SK-N-SH treated with all-trans-retinoic acid at 6 μM for 48 hours (cell line): ENCODE results near the gene PLEKHN1.

Experiments used
- ATAC-seq: fragments of 200-7000 bp; cut with Tn5 transposase; 3 replicates; pipeline ENCODE4 v1.9.1; 2020; ENCODE audit warnings: mild to moderate bottlenecking, moderate library complexity
- ARNTL ChIP-seq: fragments of 450-650 bp; formaldehyde crosslinking; IDR thresholded peaks from 2 replicates; pipeline ENCODE4 v1.5.0; 2020; ENCODE audit warnings: low read depth, mild to moderate bottlenecking, moderate library complexity, borderline replicate concordance
- BACH2 ChIP-seq: fragments of 250-450 bp; sonication (Bioruptor Pico); IDR thresholded peaks from 2 replicates; pipeline ENCODE4 v1.9.0; 2021; ENCODE audit warnings: mild to moderate bottlenecking, borderline replicate concordance
- CSDC2 ChIP-seq: fragments of 250-450 bp; sonication (Bioruptor Pico); IDR thresholded peaks from 2 replicates; pipeline ENCODE4 v1.5.0; 2020; ENCODE audit warnings: mild to moderate bottlenecking, moderate library complexity
- ISL1 ChIP-seq: fragments of 250-450 bp; sonication (Bioruptor Pico); IDR thresholded peaks from 2 replicates; pipeline ENCODE4 v2.1.2; 2022; ENCODE audit warnings: mild to moderate bottlenecking, moderate library complexity
- OSR1 ChIP-seq: fragments of 250-450 bp; sonication (Bioruptor Pico); IDR thresholded peaks from 2 replicates; pipeline ENCODE4 v1.8.0; 2022; ENCODE audit warnings: moderate library complexity, mild to moderate bottlenecking, inconsistent platforms
- PPARA ChIP-seq: fragments of 250-450 bp; sonication (Bioruptor Pico); IDR thresholded peaks from 2 replicates; pipeline ENCODE4 v1.5.0; 2020; ENCODE audit warnings: mild to moderate bottlenecking, borderline replicate concordance
- RARB ChIP-seq: fragments of 250-450 bp; sonication (Bioruptor Pico); IDR thresholded peaks from 2 replicates; pipeline ENCODE4 v1.8.0; 2021; ENCODE audit warnings: mild to moderate bottlenecking, moderate library complexity
- TCF4 ChIP-seq: fragments of 250-450 bp; sonication (Bioruptor Pico); IDR thresholded peaks from 2 replicates; pipeline ENCODE4 v1.8.0; 2021; ENCODE audit warnings: mild to moderate bottlenecking, moderate library complexity, borderline replicate concordance
- TOX ChIP-seq: fragments of 250-450 bp; sonication (Bioruptor Pico); IDR thresholded peaks from 2 replicates; pipeline ENCODE4 v1.8.0; 2021; ENCODE audit warnings: mild to moderate bottlenecking, moderate library complexity, borderline replicate concordance
- ZC3H10 ChIP-seq: fragments of 250-450 bp; sonication (Bioruptor Pico); IDR thresholded peaks from 2 replicates; pipeline ENCODE4 v1.5.1; 2021; ENCODE audit warnings: mild to moderate bottlenecking, moderate library complexity
- ZFP3 ChIP-seq: fragments of 250-450 bp; sonication (Bioruptor Pico); IDR thresholded peaks from 2 replicates; pipeline ENCODE4 v1.5.0; 2020; ENCODE audit warnings: mild to moderate bottlenecking, moderate library complexity
- ZNF565 ChIP-seq: fragments of 450-650 bp; formaldehyde crosslinking; conservative IDR thresholded peaks from 2 replicates; pipeline ENCODE4 v1.5.0; 2020; ENCODE audit warnings: low read depth, mild to moderate bottlenecking, moderate library complexity
- ZNF8 ChIP-seq: fragments of 450-650 bp; formaldehyde crosslinking; IDR thresholded peaks from 2 replicates; pipeline ENCODE4 v1.5.0; 2020; ENCODE audit warnings: mild to moderate bottlenecking, moderate library complexity
- TF ChIP-seq, protein P1 (sequence below): fragments of 250-450 bp; sonication (Bioruptor Pico); IDR thresholded peaks from 2 replicates; pipeline ENCODE4 v1.5.1; 2020; ENCODE audit warnings: low read depth, mild to moderate bottlenecking, moderate library complexity
- TF ChIP-seq, protein P2 (sequence below): fragments of 250-450 bp; sonication (Bioruptor Pico); IDR thresholded peaks from 2 replicates; pipeline ENCODE4 v1.8.0; 2020; ENCODE audit warnings: mild to moderate bottlenecking, moderate library complexity, borderline replicate concordance
- TF ChIP-seq, protein P3 (sequence below): fragments of 250-450 bp; sonication (Bioruptor Pico); IDR thresholded peaks from 2 replicates; pipeline ENCODE4 v1.8.0; 2021; ENCODE audit warnings: low read depth, mild to moderate bottlenecking, moderate library complexity, borderline replicate concordance
- TF ChIP-seq, protein P4 (sequence below): fragments of 250-450 bp; sonication (Bioruptor Pico); IDR thresholded peaks from 2 replicates; pipeline ENCODE4 v1.5.0; 2020; ENCODE audit warnings: mild to moderate bottlenecking, moderate library complexity

The PLEKHN1 gene

DNA sequence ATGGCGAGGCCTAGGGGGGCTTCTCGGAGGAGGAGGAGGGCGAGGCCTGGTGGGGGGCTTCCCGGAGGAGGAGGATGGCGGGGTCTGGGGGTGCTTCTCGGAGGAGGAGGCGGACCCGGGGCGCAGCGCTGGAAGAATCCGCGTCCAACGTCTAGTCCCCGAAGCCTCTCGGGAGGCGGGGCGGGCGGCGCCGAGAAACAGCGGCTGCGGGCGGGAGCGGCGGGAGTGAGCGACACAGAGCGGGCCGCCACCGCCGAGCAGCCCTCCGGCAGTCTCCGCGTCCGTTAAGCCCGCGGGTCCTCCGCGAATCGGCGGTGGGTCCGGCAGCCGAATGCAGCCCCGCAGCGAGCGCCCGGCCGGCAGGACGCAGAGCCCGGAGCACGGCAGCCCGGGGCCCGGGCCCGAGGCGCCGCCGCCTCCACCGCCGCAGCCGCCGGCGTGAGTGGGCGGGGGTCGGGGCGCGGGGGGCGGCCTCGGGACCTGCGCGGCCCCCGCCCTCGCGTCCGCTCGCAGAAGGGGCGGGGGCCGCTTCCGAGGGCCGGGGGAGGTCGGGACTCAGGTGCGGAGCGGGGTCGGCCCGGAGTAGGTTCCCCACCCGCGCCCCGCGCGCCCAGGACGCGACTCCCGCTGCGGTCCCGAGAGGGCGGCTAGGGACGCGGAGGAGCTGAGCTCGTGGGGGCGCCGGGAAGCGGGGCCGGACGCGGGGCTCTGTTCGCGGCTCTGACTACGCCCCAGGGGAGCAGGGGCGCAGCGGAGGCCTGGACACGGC, 5.7 kb upstream of the PLEKHN1 start, which contains the start of gene KLHL17:
KLHL17 (plus strand) TSS at position 222 of the 769 bp plus-strand sequence; CDS start at position 332, 110 bp downstream.
- peak; percentile 78 for ATAC-seq
- TF ChIP-seq PPARA (no peak), OSR1 (CRISPR knock-in tag) (no peak), TOX (CRISPR knock-in tag) (no peak), ZNF565 (CRISPR knock-in tag) (no peak), ISL1 (no peak), RARB (CRISPR knock-in tag) (no peak), ZC3H10 (CRISPR knock-in tag) (no peak)
- TF ChIP-seq, protein P1, sequence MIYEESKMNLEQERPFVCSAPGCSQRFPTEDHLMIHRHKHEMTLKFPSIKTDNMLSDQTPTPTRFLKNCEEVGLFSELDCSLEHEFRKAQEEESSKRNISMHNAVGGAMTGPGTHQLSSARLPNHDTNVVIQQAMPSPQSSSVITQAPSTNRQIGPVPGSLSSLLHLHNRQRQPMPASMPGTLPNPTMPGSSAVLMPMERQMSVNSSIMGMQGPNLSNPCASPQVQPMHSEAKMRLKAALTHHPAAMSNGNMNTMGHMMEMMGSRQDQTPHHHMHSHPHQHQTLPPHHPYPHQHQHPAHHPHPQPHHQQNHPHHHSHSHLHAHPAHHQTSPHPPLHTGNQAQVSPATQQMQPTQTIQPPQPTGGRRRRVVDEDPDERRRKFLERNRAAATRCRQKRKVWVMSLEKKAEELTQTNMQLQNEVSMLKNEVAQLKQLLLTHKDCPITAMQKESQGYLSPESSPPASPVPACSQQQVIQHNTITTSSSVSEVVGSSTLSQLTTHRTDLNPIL (CRISPR knock-in tag): no peak

DNA sequence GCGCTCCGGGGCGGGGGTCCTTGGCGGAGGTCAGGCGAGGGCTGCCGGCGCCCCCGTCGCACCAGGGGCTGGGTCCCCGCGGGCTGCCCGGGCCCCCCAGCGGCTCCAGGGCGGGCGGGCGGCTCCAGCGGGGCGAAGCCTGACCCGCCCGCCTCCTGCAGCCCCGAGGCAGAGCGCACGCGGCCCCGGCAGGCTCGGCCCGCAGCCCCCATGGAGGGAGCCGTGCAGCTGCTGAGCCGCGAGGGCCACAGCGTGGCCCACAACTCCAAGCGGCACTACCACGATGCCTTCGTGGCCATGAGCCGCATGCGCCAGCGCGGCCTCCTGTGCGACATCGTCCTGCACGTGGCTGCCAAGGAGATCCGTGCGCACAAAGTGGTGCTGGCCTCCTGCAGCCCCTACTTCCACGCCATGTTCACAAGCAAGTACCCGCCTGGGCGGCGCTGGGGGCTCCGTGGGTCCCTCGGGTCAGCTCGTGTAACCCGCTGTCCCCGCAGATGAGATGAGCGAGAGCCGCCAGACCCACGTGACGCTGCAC, 5.1 kb upstream of the PLEKHN1 start:
- no peak for TF ChIP-seq TOX (CRISPR knock-in tag)
- no peak for TF ChIP-seq ZFP3
- no peak for TF ChIP-seq BACH2 (CRISPR knock-in tag)
- no peak for TF ChIP-seq ARNTL
- no peak for ATAC-seq

DNA sequence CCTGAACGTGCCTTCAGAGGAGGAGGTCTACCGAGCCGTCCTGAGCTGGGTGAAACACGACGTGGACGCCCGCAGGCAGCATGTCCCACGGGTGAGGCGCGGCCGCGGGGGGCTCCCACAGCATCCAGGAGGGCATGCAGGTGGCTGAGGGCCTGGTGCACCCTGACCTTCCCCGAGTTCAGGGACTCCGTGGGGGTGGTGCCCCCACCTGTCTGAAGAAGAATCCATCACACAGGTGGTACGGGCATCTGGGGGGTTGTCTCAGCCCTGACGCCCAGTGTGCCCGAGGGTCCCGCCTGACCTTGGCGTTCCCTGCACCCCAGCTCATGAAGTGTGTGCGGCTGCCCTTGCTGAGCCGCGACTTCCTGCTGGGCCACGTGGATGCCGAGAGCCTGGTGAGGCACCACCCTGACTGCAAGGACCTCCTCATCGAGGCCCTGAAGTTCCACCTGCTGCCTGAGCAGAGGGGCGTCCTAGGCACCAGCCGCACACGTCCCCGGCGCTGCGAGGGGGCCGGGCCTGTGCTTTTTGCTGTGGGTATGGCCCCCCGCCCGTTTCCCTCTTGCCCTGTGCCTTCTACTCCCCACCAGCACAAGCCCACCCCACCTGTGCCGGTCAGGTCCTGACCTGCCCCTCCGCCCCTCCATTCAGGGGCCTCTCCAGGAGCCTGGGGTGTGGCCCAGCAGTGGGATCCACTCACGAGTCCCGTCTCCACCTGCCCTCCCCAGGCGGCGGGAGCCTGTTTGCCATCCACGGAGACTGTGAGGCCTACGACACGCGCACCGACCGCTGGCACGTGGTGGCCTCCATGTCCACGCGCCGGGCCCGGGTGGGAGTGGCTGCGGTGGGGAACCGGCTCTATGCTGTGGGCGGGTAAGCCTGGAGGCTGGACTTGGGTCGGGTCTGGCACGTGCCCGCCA, 3.6 kb upstream of the PLEKHN1 start:
- TF ChIP-seq ZNF565 (CRISPR knock-in tag) (no peak), ARNTL (no peak), ZNF8 (CRISPR knock-in tag) (no peak), TOX (CRISPR knock-in tag) (no peak), TCF4 (CRISPR knock-in tag) (no peak), RARB (CRISPR knock-in tag) (no peak), ZFP3 (no peak), BACH2 (CRISPR knock-in tag) (no peak), CSDC2 (CRISPR knock-in tag) (no peak), ISL1 (no peak)
- TF ChIP-seq, protein P2, sequence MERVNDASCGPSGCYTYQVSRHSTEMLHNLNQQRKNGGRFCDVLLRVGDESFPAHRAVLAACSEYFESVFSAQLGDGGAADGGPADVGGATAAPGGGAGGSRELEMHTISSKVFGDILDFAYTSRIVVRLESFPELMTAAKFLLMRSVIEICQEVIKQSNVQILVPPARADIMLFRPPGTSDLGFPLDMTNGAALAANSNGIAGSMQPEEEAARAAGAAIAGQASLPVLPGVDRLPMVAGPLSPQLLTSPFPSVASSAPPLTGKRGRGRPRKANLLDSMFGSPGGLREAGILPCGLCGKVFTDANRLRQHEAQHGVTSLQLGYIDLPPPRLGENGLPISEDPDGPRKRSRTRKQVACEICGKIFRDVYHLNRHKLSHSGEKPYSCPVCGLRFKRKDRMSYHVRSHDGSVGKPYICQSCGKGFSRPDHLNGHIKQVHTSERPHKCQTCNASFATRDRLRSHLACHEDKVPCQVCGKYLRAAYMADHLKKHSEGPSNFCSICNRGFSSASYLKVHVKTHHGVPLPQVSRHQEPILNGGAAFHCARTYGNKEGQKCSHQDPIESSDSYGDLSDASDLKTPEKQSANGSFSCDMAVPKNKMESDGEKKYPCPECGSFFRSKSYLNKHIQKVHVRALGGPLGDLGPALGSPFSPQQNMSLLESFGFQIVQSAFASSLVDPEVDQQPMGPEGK: no peak
- TF ChIP-seq, protein P3, sequence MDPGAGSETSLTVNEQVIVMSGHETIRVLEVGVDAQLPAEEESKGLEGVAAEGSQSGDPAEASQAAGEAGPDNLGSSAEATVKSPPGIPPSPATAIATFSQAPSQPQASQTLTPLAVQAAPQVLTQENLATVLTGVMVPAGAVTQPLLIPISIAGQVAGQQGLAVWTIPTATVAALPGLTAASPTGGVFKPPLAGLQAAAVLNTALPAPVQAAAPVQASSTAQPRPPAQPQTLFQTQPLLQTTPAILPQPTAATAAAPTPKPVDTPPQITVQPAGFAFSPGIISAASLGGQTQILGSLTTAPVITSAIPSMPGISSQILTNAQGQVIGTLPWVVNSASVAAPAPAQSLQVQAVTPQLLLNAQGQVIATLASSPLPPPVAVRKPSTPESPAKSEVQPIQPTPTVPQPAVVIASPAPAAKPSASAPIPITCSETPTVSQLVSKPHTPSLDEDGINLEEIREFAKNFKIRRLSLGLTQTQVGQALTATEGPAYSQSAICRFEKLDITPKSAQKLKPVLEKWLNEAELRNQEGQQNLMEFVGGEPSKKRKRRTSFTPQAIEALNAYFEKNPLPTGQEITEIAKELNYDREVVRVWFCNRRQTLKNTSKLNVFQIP (CRISPR knock-in tag): no peak
- TF ChIP-seq, protein P4, sequence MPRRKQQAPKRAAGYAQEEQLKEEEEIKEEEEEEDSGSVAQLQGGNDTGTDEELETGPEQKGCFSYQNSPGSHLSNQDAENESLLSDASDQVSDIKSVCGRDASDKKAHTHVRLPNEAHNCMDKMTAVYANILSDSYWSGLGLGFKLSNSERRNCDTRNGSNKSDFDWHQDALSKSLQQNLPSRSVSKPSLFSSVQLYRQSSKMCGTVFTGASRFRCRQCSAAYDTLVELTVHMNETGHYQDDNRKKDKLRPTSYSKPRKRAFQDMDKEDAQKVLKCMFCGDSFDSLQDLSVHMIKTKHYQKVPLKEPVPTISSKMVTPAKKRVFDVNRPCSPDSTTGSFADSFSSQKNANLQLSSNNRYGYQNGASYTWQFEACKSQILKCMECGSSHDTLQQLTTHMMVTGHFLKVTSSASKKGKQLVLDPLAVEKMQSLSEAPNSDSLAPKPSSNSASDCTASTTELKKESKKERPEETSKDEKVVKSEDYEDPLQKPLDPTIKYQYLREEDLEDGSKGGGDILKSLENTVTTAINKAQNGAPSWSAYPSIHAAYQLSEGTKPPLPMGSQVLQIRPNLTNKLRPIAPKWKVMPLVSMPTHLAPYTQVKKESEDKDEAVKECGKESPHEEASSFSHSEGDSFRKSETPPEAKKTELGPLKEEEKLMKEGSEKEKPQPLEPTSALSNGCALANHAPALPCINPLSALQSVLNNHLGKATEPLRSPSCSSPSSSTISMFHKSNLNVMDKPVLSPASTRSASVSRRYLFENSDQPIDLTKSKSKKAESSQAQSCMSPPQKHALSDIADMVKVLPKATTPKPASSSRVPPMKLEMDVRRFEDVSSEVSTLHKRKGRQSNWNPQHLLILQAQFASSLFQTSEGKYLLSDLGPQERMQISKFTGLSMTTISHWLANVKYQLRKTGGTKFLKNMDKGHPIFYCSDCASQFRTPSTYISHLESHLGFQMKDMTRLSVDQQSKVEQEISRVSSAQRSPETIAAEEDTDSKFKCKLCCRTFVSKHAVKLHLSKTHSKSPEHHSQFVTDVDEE (CRISPR knock-in tag): no peak
- TF ChIP-seq, protein P1 (CRISPR knock-in tag): no peak
- ATAC-seq: no peak
